ENCODE data around the gene GALNT10. TPM values are rescaled to one million over a fixed set of nuclear protein-coding genes. Genes with fewer than 3 reads are reported as not detected.

The GALNT10 gene
- total RNA-seq, 1 experiment from 2014 or later, result 22.9 TPM

DNA sequence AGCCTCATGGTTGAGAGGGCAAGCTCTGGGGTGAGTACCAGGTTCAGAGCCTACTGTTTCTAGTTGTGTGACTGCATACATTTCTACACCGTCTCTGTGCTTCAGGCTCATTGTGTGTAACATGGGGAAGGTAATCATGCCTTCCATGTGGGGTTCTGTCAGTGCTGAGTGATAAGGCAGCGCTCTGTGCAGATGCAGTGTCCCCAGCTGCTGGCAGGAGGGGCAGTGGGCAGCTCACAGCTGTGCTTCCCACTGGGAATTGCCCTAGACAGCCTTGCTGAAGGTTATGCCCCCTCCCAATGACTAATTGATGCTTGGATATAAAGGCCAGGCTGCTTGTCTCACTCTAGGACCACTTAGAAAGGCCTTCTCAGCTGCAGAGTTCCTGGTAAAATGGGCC, 133.5 kb downstream of the GALNT10 start (continued):
- TF ChIP-seq, protein P1, sequence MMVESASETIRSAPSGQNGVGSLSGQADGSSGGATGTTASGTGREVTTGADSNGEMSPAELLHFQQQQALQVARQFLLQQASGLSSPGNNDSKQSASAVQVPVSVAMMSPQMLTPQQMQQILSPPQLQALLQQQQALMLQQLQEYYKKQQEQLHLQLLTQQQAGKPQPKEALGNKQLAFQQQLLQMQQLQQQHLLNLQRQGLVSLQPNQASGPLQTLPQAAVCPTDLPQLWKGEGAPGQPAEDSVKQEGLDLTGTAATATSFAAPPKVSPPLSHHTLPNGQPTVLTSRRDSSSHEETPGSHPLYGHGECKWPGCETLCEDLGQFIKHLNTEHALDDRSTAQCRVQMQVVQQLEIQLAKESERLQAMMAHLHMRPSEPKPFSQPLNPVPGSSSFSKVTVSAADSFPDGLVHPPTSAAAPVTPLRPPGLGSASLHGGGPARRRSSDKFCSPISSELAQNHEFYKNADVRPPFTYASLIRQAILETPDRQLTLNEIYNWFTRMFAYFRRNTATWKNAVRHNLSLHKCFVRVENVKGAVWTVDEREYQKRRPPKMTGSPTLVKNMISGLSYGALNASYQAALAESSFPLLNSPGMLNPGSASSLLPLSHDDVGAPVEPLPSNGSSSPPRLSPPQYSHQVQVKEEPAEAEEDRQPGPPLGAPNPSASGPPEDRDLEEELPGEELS (CRISPR knock-in tag; IDR thresholded peaks at IDR 0.05), result no peak
- TF ChIP-seq, protein P2, sequence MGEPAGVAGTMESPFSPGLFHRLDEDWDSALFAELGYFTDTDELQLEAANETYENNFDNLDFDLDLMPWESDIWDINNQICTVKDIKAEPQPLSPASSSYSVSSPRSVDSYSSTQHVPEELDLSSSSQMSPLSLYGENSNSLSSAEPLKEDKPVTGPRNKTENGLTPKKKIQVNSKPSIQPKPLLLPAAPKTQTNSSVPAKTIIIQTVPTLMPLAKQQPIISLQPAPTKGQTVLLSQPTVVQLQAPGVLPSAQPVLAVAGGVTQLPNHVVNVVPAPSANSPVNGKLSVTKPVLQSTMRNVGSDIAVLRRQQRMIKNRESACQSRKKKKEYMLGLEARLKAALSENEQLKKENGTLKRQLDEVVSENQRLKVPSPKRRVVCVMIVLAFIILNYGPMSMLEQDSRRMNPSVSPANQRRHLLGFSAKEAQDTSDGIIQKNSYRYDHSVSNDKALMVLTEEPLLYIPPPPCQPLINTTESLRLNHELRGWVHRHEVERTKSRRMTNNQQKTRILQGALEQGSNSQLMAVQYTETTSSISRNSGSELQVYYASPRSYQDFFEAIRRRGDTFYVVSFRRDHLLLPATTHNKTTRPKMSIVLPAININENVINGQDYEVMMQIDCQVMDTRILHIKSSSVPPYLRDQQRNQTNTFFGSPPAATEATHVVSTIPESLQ (CRISPR knock-in tag; IDR thresholded peaks at IDR 0.05), result no peak
- TF ChIP-seq, protein P3, sequence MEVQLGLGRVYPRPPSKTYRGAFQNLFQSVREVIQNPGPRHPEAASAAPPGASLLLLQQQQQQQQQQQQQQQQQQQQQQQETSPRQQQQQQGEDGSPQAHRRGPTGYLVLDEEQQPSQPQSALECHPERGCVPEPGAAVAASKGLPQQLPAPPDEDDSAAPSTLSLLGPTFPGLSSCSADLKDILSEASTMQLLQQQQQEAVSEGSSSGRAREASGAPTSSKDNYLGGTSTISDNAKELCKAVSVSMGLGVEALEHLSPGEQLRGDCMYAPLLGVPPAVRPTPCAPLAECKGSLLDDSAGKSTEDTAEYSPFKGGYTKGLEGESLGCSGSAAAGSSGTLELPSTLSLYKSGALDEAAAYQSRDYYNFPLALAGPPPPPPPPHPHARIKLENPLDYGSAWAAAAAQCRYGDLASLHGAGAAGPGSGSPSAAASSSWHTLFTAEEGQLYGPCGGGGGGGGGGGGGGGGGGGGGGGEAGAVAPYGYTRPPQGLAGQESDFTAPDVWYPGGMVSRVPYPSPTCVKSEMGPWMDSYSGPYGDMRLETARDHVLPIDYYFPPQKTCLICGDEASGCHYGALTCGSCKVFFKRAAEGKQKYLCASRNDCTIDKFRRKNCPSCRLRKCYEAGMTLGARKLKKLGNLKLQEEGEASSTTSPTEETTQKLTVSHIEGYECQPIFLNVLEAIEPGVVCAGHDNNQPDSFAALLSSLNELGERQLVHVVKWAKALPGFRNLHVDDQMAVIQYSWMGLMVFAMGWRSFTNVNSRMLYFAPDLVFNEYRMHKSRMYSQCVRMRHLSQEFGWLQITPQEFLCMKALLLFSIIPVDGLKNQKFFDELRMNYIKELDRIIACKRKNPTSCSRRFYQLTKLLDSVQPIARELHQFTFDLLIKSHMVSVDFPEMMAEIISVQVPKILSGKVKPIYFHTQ (CRISPR knock-in tag; IDR thresholded peaks at IDR 0.05), result no peak
- TF ChIP-seq GABPB1 (CRISPR knock-in tag; IDR thresholded peaks at IDR 0.05) (no peak), TEAD1 (CRISPR knock-in tag; IDR thresholded peaks at IDR 0.05) (no peak), ZNF219 (CRISPR knock-in tag; IDR thresholded peaks at IDR 0.05; ENCODE audit: borderline replicate concordance) (no peak), ESRRA (CRISPR knock-in tag; IDR thresholded peaks at IDR 0.05; ENCODE audit: borderline replicate concordance) (no peak)
- TF ChIP-seq, protein P4, sequence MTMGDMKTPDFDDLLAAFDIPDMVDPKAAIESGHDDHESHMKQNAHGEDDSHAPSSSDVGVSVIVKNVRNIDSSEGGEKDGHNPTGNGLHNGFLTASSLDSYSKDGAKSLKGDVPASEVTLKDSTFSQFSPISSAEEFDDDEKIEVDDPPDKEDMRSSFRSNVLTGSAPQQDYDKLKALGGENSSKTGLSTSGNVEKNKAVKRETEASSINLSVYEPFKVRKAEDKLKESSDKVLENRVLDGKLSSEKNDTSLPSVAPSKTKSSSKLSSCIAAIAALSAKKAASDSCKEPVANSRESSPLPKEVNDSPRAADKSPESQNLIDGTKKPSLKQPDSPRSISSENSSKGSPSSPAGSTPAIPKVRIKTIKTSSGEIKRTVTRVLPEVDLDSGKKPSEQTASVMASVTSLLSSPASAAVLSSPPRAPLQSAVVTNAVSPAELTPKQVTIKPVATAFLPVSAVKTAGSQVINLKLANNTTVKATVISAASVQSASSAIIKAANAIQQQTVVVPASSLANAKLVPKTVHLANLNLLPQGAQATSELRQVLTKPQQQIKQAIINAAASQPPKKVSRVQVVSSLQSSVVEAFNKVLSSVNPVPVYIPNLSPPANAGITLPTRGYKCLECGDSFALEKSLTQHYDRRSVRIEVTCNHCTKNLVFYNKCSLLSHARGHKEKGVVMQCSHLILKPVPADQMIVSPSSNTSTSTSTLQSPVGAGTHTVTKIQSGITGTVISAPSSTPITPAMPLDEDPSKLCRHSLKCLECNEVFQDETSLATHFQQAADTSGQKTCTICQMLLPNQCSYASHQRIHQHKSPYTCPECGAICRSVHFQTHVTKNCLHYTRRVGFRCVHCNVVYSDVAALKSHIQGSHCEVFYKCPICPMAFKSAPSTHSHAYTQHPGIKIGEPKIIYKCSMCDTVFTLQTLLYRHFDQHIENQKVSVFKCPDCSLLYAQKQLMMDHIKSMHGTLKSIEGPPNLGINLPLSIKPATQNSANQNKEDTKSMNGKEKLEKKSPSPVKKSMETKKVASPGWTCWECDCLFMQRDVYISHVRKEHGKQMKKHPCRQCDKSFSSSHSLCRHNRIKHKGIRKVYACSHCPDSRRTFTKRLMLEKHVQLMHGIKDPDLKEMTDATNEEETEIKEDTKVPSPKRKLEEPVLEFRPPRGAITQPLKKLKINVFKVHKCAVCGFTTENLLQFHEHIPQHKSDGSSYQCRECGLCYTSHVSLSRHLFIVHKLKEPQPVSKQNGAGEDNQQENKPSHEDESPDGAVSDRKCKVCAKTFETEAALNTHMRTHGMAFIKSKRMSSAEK (CRISPR knock-in tag; IDR thresholded peaks at IDR 0.05; ENCODE audit: borderline replicate concordance), result no peak

DNA sequence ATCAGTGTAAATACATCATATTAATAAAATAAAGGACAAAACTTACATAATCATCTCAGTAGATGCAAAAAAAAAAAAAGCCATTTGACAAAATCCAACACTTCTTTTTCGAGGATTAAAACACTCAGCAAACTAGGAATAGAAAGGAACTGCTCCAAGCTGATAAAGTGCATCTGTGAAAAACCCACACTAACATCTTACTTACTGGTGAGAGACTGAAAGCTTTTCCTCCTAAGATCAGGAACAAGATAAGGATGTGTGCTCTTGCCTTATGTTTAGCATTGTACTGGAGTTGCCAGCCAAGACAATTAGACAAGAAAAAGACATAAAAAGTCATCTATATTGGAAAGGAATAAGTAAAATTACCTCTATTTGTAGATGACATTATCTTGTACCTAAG, 135.0 kb downstream of the GALNT10 start:
- ATAC-seq (no peak), DNase-seq (ENCODE audit: low spot score) (no peak)
- ChIA-PET CTCF (no interaction called here), POLR2A (no interaction called here)
- Mint-ChIP-seq H3K36me3 (no peaks in the 10 kb centered on the region), H3K27ac (no peak overlapping the region), H3K4me3 (no peak overlapping the region), H3K4me1 (no peaks in the 10 kb centered on the region; the same call in 1 of the 2 replicates), H3K9me3 (no peaks in the 10 kb centered on the region), H3K27me3 (ENCODE audit: low read depth) (no peaks in the 10 kb centered on the region)
- TF ChIP-seq, protein P5, sequence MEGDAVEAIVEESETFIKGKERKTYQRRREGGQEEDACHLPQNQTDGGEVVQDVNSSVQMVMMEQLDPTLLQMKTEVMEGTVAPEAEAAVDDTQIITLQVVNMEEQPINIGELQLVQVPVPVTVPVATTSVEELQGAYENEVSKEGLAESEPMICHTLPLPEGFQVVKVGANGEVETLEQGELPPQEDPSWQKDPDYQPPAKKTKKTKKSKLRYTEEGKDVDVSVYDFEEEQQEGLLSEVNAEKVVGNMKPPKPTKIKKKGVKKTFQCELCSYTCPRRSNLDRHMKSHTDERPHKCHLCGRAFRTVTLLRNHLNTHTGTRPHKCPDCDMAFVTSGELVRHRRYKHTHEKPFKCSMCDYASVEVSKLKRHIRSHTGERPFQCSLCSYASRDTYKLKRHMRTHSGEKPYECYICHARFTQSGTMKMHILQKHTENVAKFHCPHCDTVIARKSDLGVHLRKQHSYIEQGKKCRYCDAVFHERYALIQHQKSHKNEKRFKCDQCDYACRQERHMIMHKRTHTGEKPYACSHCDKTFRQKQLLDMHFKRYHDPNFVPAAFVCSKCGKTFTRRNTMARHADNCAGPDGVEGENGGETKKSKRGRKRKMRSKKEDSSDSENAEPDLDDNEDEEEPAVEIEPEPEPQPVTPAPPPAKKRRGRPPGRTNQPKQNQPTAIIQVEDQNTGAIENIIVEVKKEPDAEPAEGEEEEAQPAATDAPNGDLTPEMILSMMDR (IDR thresholded peaks at IDR 0.05), result no peak
- TF ChIP-seq NR1H2 (CRISPR knock-in tag; IDR thresholded peaks at IDR 0.05) (no peak), CBFB (CRISPR knock-in tag; IDR thresholded peaks at IDR 0.05; ENCODE audit: low read depth) (no peak), ZNF219 (CRISPR knock-in tag; IDR thresholded peaks at IDR 0.05; ENCODE audit: borderline replicate concordance) (no peak)
- TF ChIP-seq, protein P6, sequence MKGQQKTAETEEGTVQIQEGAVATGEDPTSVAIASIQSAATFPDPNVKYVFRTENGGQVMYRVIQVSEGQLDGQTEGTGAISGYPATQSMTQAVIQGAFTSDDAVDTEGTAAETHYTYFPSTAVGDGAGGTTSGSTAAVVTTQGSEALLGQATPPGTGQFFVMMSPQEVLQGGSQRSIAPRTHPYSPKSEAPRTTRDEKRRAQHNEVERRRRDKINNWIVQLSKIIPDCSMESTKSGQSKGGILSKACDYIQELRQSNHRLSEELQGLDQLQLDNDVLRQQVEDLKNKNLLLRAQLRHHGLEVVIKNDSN (CRISPR knock-in tag; IDR thresholded peaks at IDR 0.05), result no peak
- TF ChIP-seq, protein P7, sequence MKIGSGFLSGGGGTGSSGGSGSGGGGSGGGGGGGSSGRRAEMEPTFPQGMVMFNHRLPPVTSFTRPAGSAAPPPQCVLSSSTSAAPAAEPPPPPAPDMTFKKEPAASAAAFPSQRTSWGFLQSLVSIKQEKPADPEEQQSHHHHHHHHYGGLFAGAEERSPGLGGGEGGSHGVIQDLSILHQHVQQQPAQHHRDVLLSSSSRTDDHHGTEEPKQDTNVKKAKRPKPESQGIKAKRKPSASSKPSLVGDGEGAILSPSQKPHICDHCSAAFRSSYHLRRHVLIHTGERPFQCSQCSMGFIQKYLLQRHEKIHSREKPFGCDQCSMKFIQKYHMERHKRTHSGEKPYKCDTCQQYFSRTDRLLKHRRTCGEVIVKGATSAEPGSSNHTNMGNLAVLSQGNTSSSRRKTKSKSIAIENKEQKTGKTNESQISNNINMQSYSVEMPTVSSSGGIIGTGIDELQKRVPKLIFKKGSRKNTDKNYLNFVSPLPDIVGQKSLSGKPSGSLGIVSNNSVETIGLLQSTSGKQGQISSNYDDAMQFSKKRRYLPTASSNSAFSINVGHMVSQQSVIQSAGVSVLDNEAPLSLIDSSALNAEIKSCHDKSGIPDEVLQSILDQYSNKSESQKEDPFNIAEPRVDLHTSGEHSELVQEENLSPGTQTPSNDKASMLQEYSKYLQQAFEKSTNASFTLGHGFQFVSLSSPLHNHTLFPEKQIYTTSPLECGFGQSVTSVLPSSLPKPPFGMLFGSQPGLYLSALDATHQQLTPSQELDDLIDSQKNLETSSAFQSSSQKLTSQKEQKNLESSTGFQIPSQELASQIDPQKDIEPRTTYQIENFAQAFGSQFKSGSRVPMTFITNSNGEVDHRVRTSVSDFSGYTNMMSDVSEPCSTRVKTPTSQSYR (CRISPR knock-in tag; IDR thresholded peaks at IDR 0.05), result no peak

All from WTC11 (cell line).